Natural killer cell (primary cell): ENCODE measurements around the gene ARID2. TPM values are rescaled to one million over a fixed set of nuclear protein-coding genes. Genes with fewer than 3 reads are reported as not detected.

ENCODE experiments used
- ATAC-seq, 3 donors: fragments of 150-1000 bp in 2 of 3; fragments of 200-7000 bp in 1 of 3; cut with Tn5 transposase; 1 replicate in 1 of 3; 2 replicates in 2 of 3; pipeline ENCODE4 v1.10.0; 2021; ENCODE audit warnings: mild to moderate bottlenecking in 2 of 3, moderate library complexity in 2 of 3
- DNase-seq, 2 donors: peaks; one replicate each; pipeline versions ENCODE4 v3.0.0 to v3.0.0-alpha.2; 2013 to 2021; ENCODE audit warnings: mixed read lengths in 1 of 2
- H3K27ac ChIP-seq: one replicate; pipeline ENCODE4 v1.5.1; 2013; ENCODE audit warnings: mild to moderate bottlenecking, low read length
- H3K27me3 ChIP-seq: one replicate; pipeline ENCODE4 v1.6.1; 2013; ENCODE audit warnings: low read length; ENCODE audit not compliant: control insufficient read depth, insufficient read depth
- H3K36me3 ChIP-seq: one replicate; pipeline ENCODE4 v1.6.1; 2013; ENCODE audit warnings: low read length; ENCODE audit not compliant: control insufficient read depth, insufficient read depth
- H3K4me1 ChIP-seq: one replicate; pipeline ENCODE4 v1.6.1; 2013; ENCODE audit warnings: low read length; ENCODE audit not compliant: control insufficient read depth, insufficient read depth
- H3K4me3 ChIP-seq: one replicate; pipeline ENCODE4 v1.5.1; 2013; ENCODE audit warnings: low read length
- H3K9me3 ChIP-seq: one replicate; pipeline ENCODE4 v1.6.1; 2013; ENCODE audit warnings: low read length; ENCODE audit not compliant: control insufficient read depth, insufficient read depth
- H3K27ac Mint-ChIP-seq, 2 donors: one replicate each; pipeline ENCODE4 v1.8.0; 2022; ENCODE audit warnings: mild to moderate bottlenecking in 2 of 2, mixed read lengths in 2 of 2, moderate library complexity in 1 of 2
- H3K27me3 Mint-ChIP-seq, 2 donors: one replicate each; pipeline ENCODE4 v1.8.0; 2022; ENCODE audit warnings: low read depth in 2 of 2, mixed read lengths in 2 of 2
- H3K36me3 Mint-ChIP-seq: one replicate; pipeline ENCODE4 v1.8.0; 2022; ENCODE audit warnings: mixed read lengths
- H3K4me1 Mint-ChIP-seq, 2 donors: one replicate each; pipeline ENCODE4 v1.8.0; 2022; ENCODE audit warnings: mixed read lengths in 2 of 2
- H3K4me3 Mint-ChIP-seq: one replicate; pipeline ENCODE4 v1.8.0; 2022; ENCODE audit warnings: mild to moderate bottlenecking, moderate library complexity, mixed read lengths
- H3K9me3 Mint-ChIP-seq, 2 donors: one replicate each; pipeline ENCODE4 v1.8.0; 2022; ENCODE audit warnings: mixed read lengths in 2 of 2
- CTCF ChIP-seq: fragments of 200-600 bp; IDR thresholded peaks from one replicate; pipeline ENCODE4 v1.8.0; 2022; ENCODE audit warnings: antibody characterized with exemption
- WGBS: methylation state at CpG from one replicate; pipeline ENCODE4 v1.1.7; 2013; ENCODE audit warnings: missing lambda C conversion rate; ENCODE audit not compliant: insufficient coverage; 5-methylcytosine and 5-hydroxymethylcytosine counted together
- intact Hi-C: fragments of 100-400 bp; cut with micrococcal nuclease; formaldehyde crosslinking; loops from one replicate; pipeline ENCODE4 v1.14.2; 2022
- total RNA-seq, 4 donors: library from RNA; stranded (reverse); fragments of 120-200 nt in 1 of 4; gene quantifications; one replicate each; pipeline versions ENCODE4 v1.2.3 to v1.2.4, GENCODE V29; 2013 to 2022

ARID2 gene
- total RNA-seq, 3 donors from 2014 or later (not counting 1 experiment from before 2014, with no cell fraction given): 75.2 to 95.7 (median 79.8) TPM

DNA sequence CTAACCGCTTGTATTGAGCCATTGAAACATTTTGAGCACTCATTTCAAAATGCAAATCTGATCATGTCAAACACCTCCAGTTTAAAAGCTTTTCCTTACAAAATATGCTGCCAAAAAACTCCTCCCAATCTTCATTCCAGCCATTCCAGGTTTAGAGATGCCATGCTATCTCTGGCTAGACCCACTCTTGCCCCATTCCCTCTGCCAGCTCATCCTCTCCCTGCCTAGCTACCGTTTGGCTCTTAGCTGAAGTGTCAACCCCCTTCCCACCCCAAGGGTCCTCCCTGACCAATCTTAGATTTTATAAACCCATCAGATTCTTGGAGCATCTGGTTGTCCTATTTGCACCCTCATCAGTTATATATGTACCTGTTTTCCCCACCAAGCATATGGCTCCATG, 185.9 kb downstream of the ARID2 start:
- ATAC-seq (no peak), DNase-seq (no peak)
- H3K4me3 ChIP-seq: no peak overlapping the region
- H3K9me3 ChIP-seq: no peaks in the 10 kb centered on the region
- H3K36me3 ChIP-seq: peaks cover 13% of the 10 kb centered on the region
- H3K27me3 ChIP-seq: no peaks in the 10 kb centered on the region
- no peaks in the 10 kb centered on the region for H3K36me3 Mint-ChIP-seq
- WGBS: 92% methylated on average over 2 of the region's 2 CpGs
- H3K9me3 Mint-ChIP-seq: no peaks in the 10 kb centered on the region
- peaks cover 6 to 7% of the 10 kb centered on the region in 2 donors for H3K4me1 Mint-ChIP-seq
- H3K27ac ChIP-seq: no peak overlapping the region
- no peak overlapping the region for H3K4me3 Mint-ChIP-seq
- no peak for TF ChIP-seq CTCF
- intact Hi-C loops: no loop called here
- no peaks in the 10 kb centered on the region for H3K4me1 ChIP-seq
- H3K27me3 Mint-ChIP-seq: no peaks in the 10 kb centered on the region
- peak overlapping the region; percentile 8 to 43 for H3K27ac Mint-ChIP-seq

- H3K27me3 ChIP-seq: no peaks in the 10 kb centered on the region
- intact Hi-C loops: no loop called here
- Mint-ChIP-seq H3K9me3 (no peaks in the 10 kb centered on the region), H3K27me3 (no peaks in the 10 kb centered on the region), H3K36me3 (peaks cover 11% of the 10 kb centered on the region), H3K4me1 (peaks cover 0 to 7% of the 10 kb centered on the region in 2 donors), H3K4me3 (no peak overlapping the region), H3K27ac (no peak overlapping the region)
- ATAC-seq: no peak
- no peak for DNase-seq
- no peak overlapping the region for H3K4me3 ChIP-seq
- H3K4me1 ChIP-seq: no peaks in the 10 kb centered on the region
- peaks cover 38% of the 10 kb centered on the region for H3K36me3 ChIP-seq
- TF ChIP-seq CTCF: no peak
- WGBS: no CpG with 5 or more reads among the region's 3 CpGs
- no peak overlapping the region for H3K27ac ChIP-seq
- H3K9me3 ChIP-seq: no peaks in the 10 kb centered on the region
Measured at GRCh38 chr12:45918818-45919217, 189.3 kb downstream of the ARID2 start.

- DNase-seq (no peak), ATAC-seq (no peak)
- Mint-ChIP-seq H3K27me3 (no peaks in the 10 kb centered on the region), H3K27ac (peak overlapping the region; percentile 10 to 44), H3K4me1 (peaks cover 9 to 10% of the 10 kb centered on the region in 2 donors), H3K4me3 (no peak overlapping the region), H3K9me3 (no peaks in the 10 kb centered on the region), H3K36me3 (peaks cover 26% of the 10 kb centered on the region)
- TF ChIP-seq CTCF: no peak
- WGBS: 80% methylated on average over 2 of the region's 2 CpGs
- H3K27ac ChIP-seq: no peak overlapping the region
- H3K36me3 ChIP-seq: peaks cover 87% of the 10 kb centered on the region
- no peak overlapping the region for H3K4me3 ChIP-seq
- H3K27me3 ChIP-seq: no peaks in the 10 kb centered on the region
- H3K9me3 ChIP-seq: no peaks in the 10 kb centered on the region
- H3K4me1 ChIP-seq: no peaks in the 10 kb centered on the region
- intact Hi-C loops: no loop called here
Measured at GRCh38 chr12:45928309-45928708, 198.8 kb downstream of the ARID2 start.

- Histone ChIP-seq H3K27ac (no peak overlapping the region), H3K36me3 (peaks cover 69% of the 10 kb centered on the region), H3K9me3 (no peaks in the 10 kb centered on the region), H3K4me1 (no peaks in the 10 kb centered on the region), H3K4me3 (no peak overlapping the region), H3K27me3 (no peaks in the 10 kb centered on the region)
- H3K27me3 Mint-ChIP-seq: no peaks in the 10 kb centered on the region
- DNase-seq (no peak), ATAC-seq (no peak)
- intact Hi-C loops: no loop called here
- no peak for TF ChIP-seq CTCF
- H3K9me3 Mint-ChIP-seq: no peaks in the 10 kb centered on the region
- H3K27ac Mint-ChIP-seq: peak overlapping the region in 1 of 2 donors; percentile 18
- WGBS: 100% methylated on average over 2 of the region's 3 CpGs
- H3K36me3 Mint-ChIP-seq: peaks cover 26% of the 10 kb centered on the region
- H3K4me1 Mint-ChIP-seq: peaks cover 9 to 10% of the 10 kb centered on the region in 2 donors
- H3K4me3 Mint-ChIP-seq: no peak overlapping the region
Measured at GRCh38 chr12:45930369-45930768, 200.9 kb downstream of the ARID2 start.
